GM19324 (cell line): ENCODE measurements around the gene CDC14C.

Source experiments
- ATAC-seq: cut with Tn5 transposase; IDR thresholded peaks from one replicate; pipeline ENCODE4 v1.9.1; 2021; ENCODE audit warnings: mild to moderate bottlenecking, moderate library complexity; ENCODE audit not compliant: unreplicated experiment, low FRiP score

CDC14C gene

DNA sequence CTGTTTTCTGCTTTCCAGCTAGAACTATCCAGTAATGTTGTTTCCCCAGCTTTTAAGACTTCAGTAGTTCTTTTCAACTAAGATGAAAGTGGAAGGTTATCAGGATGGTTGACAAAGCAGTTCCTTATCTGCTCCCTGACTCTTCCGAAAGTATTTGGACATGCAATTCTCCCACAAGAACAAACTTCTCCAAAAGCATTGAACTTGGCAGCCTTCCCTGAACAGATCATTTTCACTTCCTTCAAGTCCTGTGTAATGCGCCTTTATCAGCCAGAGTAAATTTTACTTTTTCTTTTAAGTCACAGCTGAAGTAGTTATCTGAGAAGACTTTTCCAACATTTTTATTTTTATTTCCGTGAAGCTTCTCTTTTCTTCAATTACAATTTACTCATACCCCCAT lies 39.7 kb downstream of the CDC14C start:
- no peak for ATAC-seq

DNA sequence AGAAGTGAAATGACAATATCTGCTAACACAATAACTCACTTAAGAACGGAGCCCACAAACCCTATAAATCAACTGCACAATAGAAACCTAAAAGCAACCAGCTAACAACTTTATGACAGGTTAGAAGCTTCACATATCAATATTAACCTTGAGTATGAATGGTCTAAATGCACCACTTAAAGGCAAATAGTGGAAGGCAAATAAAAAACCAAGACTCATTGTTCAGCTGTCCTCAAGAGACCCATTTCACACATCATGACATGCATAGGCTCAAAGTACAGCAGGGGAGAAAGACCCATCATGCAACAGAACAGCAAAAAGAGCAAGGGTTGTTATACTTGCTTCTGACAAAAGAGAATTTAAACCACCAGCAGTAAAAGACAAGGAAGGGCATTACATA lies 46.8 kb downstream of the CDC14C start:
- ATAC-seq: no peak

DNA sequence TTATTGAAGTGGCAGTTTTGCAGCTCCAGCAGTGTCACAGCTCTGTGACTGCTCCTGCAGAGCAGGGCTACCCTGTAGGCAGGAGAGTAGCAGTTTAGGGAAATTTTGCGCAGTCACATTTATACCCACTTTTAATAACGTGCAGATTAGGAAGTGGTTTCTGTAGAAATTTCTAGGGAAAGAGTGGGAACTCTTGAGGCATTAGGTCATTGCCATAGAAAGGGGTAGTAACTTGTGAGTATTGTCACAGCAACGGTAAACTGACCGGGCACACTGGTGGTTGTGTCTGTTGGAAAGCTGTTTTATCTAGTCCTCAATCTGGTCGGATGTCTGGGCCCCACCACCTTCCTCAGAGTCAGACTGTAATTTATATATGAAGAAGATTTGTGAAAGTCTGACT lies 51.9 kb downstream of the CDC14C start:
- no peak for ATAC-seq

DNA sequence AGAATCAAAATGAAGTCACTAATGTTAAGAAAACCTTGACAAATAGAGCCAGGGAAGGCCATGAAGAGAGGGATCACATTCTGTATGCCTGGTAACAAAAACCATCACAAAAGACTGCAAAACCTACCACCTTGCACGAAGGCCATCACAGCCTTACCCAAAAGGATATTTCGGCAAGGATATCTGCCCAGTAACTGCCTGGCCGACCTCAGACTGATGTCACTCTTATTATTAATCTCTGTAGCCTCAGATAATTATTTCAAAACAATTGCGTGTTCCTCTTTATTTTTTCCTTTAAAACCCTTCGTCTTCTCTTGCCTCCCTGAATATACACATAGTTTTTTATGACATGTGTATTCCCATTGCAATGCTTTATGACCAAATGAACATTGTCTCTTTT lies 52.5 kb downstream of the CDC14C start:
- no peak for ATAC-seq
